SK-N-MC (cell line): ENCODE data around the gene HAO2.

Source experiments
- DNase-seq: peaks from one replicate; pipeline ENCODE4 v3.0.0-alpha.2; 2011; ENCODE audit warnings: low read depth, low spot score
- H3K27ac ChIP-seq: fragments of 200-600 bp; sonication (generic); 2 replicates; pipeline ENCODE4 v1.5.1; 2016; ENCODE audit warnings: mixed run types
- H3K36me3 ChIP-seq: fragments of 200-600 bp; sonication (generic); 2 replicates; pipeline ENCODE4 v1.6.1; 2017; ENCODE audit warnings: antibody characterized with exemption, low read length, mixed read lengths; ENCODE audit not compliant: insufficient read depth
- H3K4me3 ChIP-seq: fragments of 200-600 bp; sonication (generic); 2 replicates; pipeline ENCODE4 v1.5.1; 2016
- H3K9ac ChIP-seq: fragments of 200-600 bp; sonication (generic); 2 replicates; pipeline ENCODE4 v1.8.0; 2017; ENCODE audit warnings: mixed run types, mixed read lengths; ENCODE audit not compliant: insufficient read length
- H3K9me3 ChIP-seq: fragments of 200-600 bp; sonication (generic); 2 replicates; pipeline ENCODE4 v1.6.1; 2017; ENCODE audit warnings: low read depth, mild to moderate bottlenecking, antibody characterized with exemption, low read length, moderate library complexity, mixed read lengths
- EZH2 ChIP-seq: fragments of 200-600 bp; sonication (generic); IDR thresholded peaks from one replicate; pipeline ENCODE4 v1.6.1; 2017; ENCODE audit warnings: antibody characterized with exemption
- FOXP2 ChIP-seq: optimal IDR thresholded peaks from 2 replicates; pipeline ENCODE3; 2011; ENCODE audit warnings: mild to moderate bottlenecking, moderate library complexity; ENCODE audit not compliant: insufficient read depth; ENCODE audit errors: extremely low read length, control extremely low read depth
- POLR2AphosphoS5 ChIP-seq: IDR thresholded peaks from 2 replicates; pipeline ENCODE4 v1.6.1; 2012; ENCODE audit warnings: mild to moderate bottlenecking, low read depth, low read length, borderline replicate concordance

The HAO2 gene

GRCh38 chr1:119358636-119359035 is 9.9 kb upstream of the HAO2 start:
- Histone ChIP-seq H3K27ac (no peak overlapping the region), H3K36me3 (no peaks in the 10 kb centered on the region), H3K4me3 (no peak overlapping the region), H3K9ac (no peak overlapping the region), H3K9me3 (no peaks in the 10 kb centered on the region)
- no peak for DNase-seq
- TF ChIP-seq FOXP2: no peak
- no peak for TF ChIP-seq POLR2AphosphoS5
- no peak for TF ChIP-seq EZH2

DNA sequence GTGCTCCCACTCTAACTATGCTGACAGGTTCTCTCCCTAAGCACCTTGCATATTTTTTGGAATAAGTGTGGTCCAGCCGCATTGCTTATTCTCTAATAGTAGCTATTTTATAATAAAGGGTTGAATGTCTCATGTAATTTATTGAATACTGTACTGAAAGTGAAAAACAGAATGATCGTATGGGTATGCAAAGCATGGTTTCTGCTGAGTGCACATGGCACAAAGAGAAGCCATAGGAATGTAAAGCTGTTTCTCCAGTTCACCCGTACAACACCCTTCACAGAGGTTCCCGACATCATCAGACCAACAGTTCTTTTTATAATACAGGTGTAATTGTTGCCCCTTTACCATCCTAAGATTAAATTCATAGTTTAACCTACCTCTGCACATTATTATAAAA is 8.9 kb upstream of the HAO2 start:
- Histone ChIP-seq H3K36me3 (no peaks in the 10 kb centered on the region), H3K9ac (no peak overlapping the region), H3K9me3 (no peaks in the 10 kb centered on the region), H3K4me3 (no peak overlapping the region), H3K27ac (no peak overlapping the region)
- no peak for DNase-seq
- TF ChIP-seq FOXP2: no peak
- TF ChIP-seq EZH2: no peak
- TF ChIP-seq POLR2AphosphoS5: no peak

DNA sequence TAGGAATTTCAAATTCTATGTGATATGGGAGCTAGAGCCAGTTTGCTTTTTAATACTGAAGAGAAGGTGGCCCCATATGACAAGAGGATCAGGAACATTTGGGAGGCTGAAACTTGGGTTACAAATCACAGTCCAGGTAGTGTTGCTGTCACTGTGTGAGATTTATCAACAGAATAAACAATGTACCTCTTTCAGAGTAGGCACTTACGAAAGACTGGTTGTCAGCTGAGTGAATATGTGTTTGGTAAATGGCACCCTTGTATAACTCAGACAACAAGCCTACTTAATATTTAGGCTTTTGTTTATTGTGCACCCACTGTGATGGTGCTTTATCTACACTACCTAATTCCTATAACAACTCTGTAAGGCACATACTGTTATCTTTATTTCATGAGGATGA is 7.4 kb upstream of the HAO2 start:
- Histone ChIP-seq H3K9ac (no peak overlapping the region), H3K27ac (no peak overlapping the region), H3K36me3 (no peaks in the 10 kb centered on the region), H3K4me3 (no peak overlapping the region), H3K9me3 (no peaks in the 10 kb centered on the region)
- no peak for DNase-seq
- TF ChIP-seq FOXP2: no peak
- no peak for TF ChIP-seq POLR2AphosphoS5
- no peak for TF ChIP-seq EZH2

- DNase-seq: no peak
- TF ChIP-seq FOXP2: no peak
- no peak for TF ChIP-seq POLR2AphosphoS5
- no peak for TF ChIP-seq EZH2
- no peak overlapping the region for H3K4me3 ChIP-seq
- H3K27ac ChIP-seq: no peak overlapping the region
- no peak overlapping the region for H3K9ac ChIP-seq
- no peaks in the 10 kb centered on the region for H3K9me3 ChIP-seq
- H3K36me3 ChIP-seq: no peaks in the 10 kb centered on the region
Observed at GRCh38 chr1:119361620-119362344, 6.8 kb upstream of the HAO2 start.

DNA sequence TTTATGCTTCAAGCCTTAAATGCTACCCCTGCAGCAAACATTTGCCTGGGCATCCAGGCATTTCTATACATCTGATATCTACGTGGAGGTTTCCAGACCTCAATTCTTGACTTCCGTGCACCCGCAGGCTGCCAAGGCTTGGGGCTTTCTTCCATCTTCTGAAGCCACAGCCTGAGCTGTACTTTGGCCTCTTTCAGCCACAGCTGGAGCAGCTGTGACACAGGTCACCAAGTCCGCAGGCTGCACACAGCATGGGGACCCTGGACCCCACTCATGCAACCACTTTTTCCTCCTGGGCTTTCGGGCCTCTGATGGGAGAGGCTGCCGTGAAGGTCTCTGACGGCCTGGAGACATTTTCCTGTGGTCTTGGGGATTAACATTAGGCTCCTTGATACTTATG is 5.4 kb upstream of the HAO2 start:
- no peak overlapping the region for H3K4me3 ChIP-seq
- DNase-seq: no peak
- no peak for TF ChIP-seq POLR2AphosphoS5

GRCh38 chr1:119364640-119365039 is 3.9 kb upstream of the HAO2 start:
- no peak overlapping the region for H3K27ac ChIP-seq
- no peak for DNase-seq
- no peak for TF ChIP-seq EZH2
- TF ChIP-seq POLR2AphosphoS5: no peak
- no peak for TF ChIP-seq FOXP2
- H3K9me3 ChIP-seq: no peaks in the 10 kb centered on the region
- H3K4me3 ChIP-seq: no peak overlapping the region
- no peak overlapping the region for H3K9ac ChIP-seq
- H3K36me3 ChIP-seq: no peaks in the 10 kb centered on the region

More for the DNA sequence above, 5.4 kb upstream of the HAO2 start:
- H3K9me3 ChIP-seq: no peaks in the 10 kb centered on the region
- no peak overlapping the region for H3K27ac ChIP-seq
- no peak overlapping the region for H3K9ac ChIP-seq
- H3K36me3 ChIP-seq: no peaks in the 10 kb centered on the region

DNA sequence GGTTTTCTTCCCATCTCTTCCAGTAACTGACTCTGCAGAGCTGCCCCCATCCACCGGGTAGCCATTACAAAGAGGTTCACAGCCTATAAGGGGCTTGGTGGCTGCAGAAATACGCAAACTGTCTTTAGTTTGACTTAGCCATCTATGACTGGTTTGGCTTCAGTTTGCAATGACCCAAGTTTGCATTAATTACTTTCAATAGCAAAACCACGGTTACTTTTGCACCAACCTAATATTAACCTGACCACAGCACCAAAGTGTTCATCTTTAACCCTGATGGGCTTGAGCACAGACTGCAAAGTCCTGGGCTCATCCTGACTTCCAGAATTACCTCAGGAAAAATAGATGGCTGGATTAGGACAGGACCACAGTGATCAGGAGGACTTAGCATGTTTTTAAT is 2.2 kb upstream of the HAO2 start:
- TF ChIP-seq EZH2 (no peak), FOXP2 (no peak), POLR2AphosphoS5 (no peak)
- no peak overlapping the region for H3K9ac ChIP-seq
- H3K27ac ChIP-seq: no peak overlapping the region
- H3K36me3 ChIP-seq: no peaks in the 10 kb centered on the region
- H3K9me3 ChIP-seq: no peaks in the 10 kb centered on the region
- no peak overlapping the region for H3K4me3 ChIP-seq
- DNase-seq: no peak

- Histone ChIP-seq H3K27ac (no peak overlapping the region), H3K4me3 (no peak overlapping the region)
- DNase-seq: no peak
Observed at GRCh38 chr1:119367432-119368124, 1.0 kb upstream of the HAO2 start.

DNA sequence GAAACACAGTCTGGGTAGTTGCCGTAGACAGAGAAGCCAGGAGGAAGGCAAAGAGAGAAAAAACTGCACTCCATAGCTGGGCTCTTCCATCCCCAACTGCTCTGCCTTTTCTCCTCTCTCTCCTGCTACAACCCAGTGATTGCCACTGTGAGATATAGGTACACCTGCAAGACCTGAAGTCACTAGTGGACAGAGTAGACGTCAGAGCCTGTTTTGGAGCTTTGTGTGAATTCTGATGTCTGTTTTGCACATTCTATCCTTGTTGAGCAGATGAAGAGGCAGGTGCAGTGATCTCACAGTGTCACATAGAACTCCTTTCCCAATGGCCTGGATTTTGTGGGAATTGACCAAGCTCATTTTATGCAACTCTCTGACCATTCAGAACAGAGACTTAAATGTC is 2.2 kb downstream of the HAO2 start:
- Histone ChIP-seq H3K9me3 (no peaks in the 10 kb centered on the region), H3K36me3 (no peaks in the 10 kb centered on the region), H3K4me3 (no peak overlapping the region), H3K9ac (no peak overlapping the region), H3K27ac (no peak overlapping the region)
- no peak for DNase-seq
- no peak for TF ChIP-seq POLR2AphosphoS5
- no peak for TF ChIP-seq FOXP2
- no peak for TF ChIP-seq EZH2

More at GRCh38 chr1:119367432-119368124, 1.0 kb upstream of the HAO2 start:
- H3K9me3 ChIP-seq: no peaks in the 10 kb centered on the region
- no peaks in the 10 kb centered on the region for H3K36me3 ChIP-seq
- TF ChIP-seq POLR2AphosphoS5 (no peak), FOXP2 (no peak), EZH2 (no peak)
- no peak overlapping the region for H3K9ac ChIP-seq
